T47D (cell line): ENCODE measurements around the gene HNRNPDL.
"Not testable (repeated sequence)": the region's sequence is repeated elsewhere in the genome, so short reads cannot be mapped to it uniquely, and the experiment has no call there.

ENCODE experiments used
- DNase-seq, 2 experiments: peaks; one replicate each; pipeline versions ENCODE4 v3.0.0 to v3.0.0-alpha.2; 2011 to 2012; ENCODE audit warnings: low read depth in 1 of 2, low spot score in 1 of 2
- JUND ChIP-seq: IDR thresholded peaks from 2 replicates; pipeline ENCODE4 v1.6.1; 2012; ENCODE audit warnings: low read depth
- in situ Hi-C: cut with HindIII; loops from 2 replicates; pipeline ENCODE4 v1.10.0; 2016; ENCODE audit warnings: low sequenced_read_pairs, low pct_unique_long_range_greater_than_20kb

HNRNPDL gene

DNA sequence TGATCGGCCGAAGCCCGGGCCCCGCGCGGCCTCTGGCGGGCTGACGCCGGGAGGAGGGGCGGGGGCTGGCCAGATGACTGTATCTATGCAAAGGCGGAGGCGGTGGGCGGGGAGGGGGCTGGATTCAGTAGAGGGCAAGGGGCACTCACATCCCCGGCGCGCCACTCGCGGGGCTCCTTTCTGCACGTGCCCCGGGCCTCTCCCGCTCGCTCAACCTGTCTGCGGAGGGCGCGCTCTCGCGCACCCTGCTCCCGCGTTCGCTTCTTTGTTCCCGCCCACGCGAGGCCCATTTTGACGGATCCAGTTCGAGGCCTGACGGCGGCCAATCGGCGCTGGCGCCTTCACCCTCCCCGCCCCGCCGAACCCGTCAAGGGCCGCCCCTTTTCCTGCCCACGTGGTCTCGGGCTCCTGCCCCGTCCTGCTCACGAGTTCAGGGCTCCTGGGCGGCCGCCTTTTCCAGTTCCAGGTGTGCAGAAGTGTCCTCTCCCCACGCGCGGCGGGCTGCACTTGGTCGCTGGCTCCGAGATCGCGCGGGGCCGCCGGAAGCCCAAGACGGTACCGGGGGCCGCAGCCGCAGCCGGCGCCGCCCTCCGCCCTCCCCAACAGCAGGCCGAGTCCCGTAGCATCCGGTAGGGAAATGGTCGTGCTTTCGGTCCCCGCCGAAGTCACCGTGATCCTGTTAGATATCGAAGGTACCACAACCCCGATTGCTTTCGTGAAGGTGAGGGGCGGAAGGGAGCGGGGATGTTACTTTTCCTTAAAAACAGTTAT is at the start of gene HNRNPDL, which contains the start of gene ENOPH1:
TSS of gene HNRNPDL (minus strand) at position 270 of the 771 bp plus-strand sequence. CDS start 772 bp downstream, outside the sequence.
TSS of gene ENOPH1 (plus strand) at position 398 of the 771 bp plus-strand sequence. CDS start at position 638, 240 bp downstream.
- no peak for TF ChIP-seq JUND
- peak; percentile 92 to 96 for DNase-seq
- in situ Hi-C loops = no loop called here

DNA sequence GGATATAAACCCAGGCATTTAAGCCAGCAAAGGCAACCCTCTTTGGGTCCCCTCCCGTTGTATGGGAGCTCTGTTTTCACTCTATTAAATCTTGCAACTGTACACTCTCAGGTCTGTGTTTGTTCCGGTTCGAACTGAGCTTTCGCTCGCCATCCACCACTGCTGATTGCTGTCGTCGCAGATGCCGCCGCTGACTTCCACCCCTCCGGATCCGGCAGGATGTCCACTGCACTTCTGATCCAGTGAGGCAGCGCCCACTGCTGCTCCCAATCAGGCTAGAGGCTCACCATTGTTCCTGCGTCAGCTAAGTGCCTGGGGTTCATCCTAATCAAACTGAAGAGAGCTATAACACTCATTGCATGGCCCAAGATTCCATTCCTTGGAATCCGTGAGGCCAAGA is 49.3 kb upstream of the HNRNPDL start:
- no peak for DNase-seq
- TF ChIP-seq JUND = no peak
- in situ Hi-C loops = no loop called here

GRCh38 chr4:82477469-82477868 is 47.2 kb upstream of the HNRNPDL start:
- in situ Hi-C loops, DNase-seq: not testable (repeated sequence)

- in situ Hi-C loops, DNase-seq: not testable (repeated sequence)
Measured at GRCh38 chr4:82475931-82476330, 45.7 kb upstream of the HNRNPDL start.

DNA sequence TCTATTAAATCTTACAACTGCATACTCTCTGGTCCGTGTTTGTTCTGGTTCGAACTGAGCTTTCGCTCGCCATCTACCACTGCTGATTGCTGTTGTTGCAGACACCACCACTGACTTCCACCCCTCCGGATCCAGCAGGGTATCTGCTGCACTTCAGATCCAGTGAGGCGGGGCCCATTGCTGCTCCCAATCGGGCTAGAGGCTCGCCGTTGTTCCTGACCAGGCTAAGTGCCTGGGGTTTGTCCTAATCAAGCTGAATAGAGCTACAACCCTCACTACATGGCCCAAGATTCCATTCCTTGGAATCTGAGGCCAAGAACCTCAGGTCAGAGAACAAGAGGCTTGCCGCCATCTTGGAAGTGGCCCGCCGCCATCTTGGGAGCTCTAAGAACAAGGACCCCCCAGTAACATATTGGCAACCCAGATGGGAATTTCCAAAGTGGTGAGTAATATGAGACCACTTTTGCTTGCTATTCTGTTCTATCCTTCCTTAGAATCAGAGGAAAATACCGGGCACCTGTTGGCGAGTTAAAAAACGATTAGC is 43.4 kb upstream of the HNRNPDL start:
- in situ Hi-C loops = no loop called here
- no peak for TF ChIP-seq JUND
- DNase-seq = no peak

GRCh38 chr4:82473080-82473479 is 42.8 kb upstream of the HNRNPDL start:
- in situ Hi-C loops = not testable (repeated sequence)

GRCh38 chr4:82469791-82470345 is 39.6 kb upstream of the HNRNPDL start:
- DNase-seq = peak in 1 of 2 experiments; percentile 5
- no peak for TF ChIP-seq JUND
- in situ Hi-C loops = no loop called here

More at GRCh38 chr4:82473080-82473479, 42.8 kb upstream of the HNRNPDL start:
- not testable (repeated sequence) for DNase-seq

DNA sequence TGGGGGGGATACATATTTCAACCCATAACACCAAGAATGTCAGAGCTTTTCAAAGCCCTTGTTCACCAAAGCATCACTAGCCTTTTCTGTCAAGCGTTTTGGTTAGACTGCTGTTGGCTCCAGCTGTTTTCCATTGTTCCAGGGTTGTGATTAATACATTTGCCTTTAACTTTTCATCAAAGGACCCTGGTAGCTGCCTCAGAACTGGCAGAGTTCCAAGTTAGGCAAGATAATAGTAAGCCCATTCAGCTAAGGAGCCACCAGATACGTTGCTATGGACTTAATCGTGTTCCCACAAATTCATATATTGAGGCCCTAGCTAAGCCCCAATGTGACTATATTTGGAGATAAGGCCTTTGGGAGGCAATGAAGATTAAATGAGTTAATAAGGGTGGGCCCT is 37.2 kb upstream of the HNRNPDL start:
- no peak for DNase-seq
- no peak for TF ChIP-seq JUND
- in situ Hi-C loops = no loop called here

- no peak for DNase-seq
- in situ Hi-C loops = no loop called here
- no peak for TF ChIP-seq JUND
Measured at GRCh38 chr4:82463221-82463620, 33.0 kb upstream of the HNRNPDL start.

GRCh38 chr4:82462415-82462831 is 32.2 kb upstream of the HNRNPDL start:
- TF ChIP-seq JUND = no peak
- in situ Hi-C loops = no loop called here
- peak; percentile 23 to 79 for DNase-seq

DNA sequence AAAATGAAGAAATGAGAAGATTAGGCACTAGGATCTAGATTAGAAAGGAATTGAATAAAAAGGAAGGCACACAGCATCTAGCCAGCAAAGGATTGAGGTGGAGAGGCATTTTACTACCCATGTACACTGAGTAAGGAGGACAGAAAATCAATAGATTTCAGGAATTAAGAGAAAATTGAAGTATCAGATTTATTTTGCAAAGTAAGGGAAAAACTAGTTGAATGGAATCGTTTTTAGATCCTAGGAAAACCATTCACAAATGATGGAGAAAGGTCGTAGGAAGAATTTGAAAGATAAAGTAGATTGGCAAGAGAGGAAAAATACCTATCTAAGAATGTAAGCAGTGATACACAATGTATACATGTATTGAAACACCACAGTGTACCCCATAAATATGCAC is 31.4 kb upstream of the HNRNPDL start:
- DNase-seq = no peak
- no peak for TF ChIP-seq JUND
- in situ Hi-C loops = no loop called here

DNA sequence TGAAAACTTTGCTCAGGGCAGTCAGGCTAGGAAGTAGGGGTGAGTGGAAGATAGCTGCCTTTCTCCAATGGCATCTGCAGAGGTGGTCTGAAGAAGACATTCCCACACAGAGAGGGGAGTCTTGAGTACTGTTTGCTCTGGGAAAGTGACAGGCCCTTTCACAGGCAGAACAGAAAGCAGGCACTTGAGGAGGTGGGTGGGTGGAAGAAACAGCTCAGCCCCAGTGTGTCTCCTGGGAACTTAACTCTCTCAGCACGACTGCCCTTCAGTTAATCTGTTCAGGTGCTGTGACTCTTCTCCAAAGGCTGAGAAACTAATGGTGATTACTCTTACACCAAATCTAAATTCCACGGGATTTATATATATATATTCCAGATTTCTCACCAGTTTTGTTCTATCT is 28.5 kb upstream of the HNRNPDL start:
- in situ Hi-C loops = no loop called here
- no peak for DNase-seq
- TF ChIP-seq JUND = no peak

DNA sequence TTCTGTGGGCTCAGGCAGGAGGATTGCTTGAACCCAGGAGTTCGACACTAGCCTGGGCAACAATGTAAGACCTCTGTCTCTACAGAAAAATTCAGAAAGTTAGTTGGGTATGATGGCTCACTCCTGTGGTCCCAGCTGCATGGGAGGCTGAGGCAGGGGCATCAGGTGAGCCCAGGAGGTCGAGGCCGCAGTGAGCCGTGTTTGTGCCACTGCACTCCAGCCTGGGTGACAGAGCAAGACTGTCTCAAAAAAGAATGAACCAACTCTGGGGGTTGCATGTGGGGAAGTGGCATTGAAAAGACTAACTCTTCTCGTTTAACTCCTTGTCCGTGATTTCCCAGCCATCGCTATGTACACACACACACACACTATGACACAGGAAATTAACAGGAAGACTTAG is 27.0 kb upstream of the HNRNPDL start:
- TF ChIP-seq JUND = no peak
- in situ Hi-C loops = no loop called here
- no peak for DNase-seq
